GDM1 (cell line): ENCODE measurements around the gene HPS5.
"Not testable (repeated sequence)": the region's sequence is repeated elsewhere in the genome, so short reads cannot be mapped to it uniquely, and the experiment has no call there.

Source experiments
- DNase-seq: peaks from one replicate; lab custom pipeline; 2025; lab: John Stamatoyannopoulos, UW

Gene HPS5

DNA sequence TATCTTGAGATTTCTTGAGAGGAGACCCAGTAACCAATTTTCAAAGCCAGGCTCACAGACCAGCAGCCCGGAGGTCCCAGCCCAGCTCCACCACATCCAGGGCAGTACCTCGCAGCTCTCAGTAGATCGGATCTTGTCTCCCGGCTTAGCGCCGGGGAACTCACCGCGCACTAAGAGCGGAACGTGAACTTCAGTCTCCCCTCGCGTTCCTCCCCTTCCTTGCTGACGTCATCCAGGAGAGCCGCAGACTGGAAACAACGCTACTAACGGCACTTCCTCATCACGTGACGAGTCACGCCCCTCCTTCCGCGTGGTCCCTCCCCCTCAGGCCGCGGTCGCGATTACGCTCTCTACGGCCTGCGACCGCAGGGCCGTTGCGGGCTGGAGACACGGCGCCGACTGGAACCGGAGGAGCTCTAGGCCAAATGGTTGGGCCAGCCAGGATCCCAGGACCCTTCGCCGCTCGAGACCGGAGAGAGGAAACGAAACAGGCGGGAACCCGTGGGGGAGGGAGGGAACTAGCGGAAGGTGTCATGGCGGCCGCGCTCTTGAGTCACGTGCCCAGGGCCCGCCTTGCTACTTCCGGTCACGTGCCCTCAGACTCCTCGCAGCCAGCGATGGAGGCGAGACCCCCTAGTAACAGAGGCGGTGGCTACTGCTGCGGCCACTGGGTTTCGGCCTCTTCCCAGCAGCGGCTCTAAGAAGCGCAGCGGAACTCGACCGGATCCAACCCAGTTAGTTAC, at the start of gene HPS5, which contains the start of gene GTF2H1:
HPS5 (minus strand) TSS at position 172 of the 743 bp plus-strand sequence. CDS start 4,282 bp downstream, outside the sequence.
GTF2H1 (plus strand) TSS at position 599 of the 743 bp plus-strand sequence. CDS start 10,508 bp downstream, outside the sequence.
- DNase-seq: peak; percentile 96

- no peak for DNase-seq
Measured at GRCh38 chr11:18371279-18371678, 49.3 kb upstream of the HPS5 start.

- no peak for DNase-seq
Measured at GRCh38 chr11:18369398-18369797, 47.5 kb upstream of the HPS5 start.

DNA sequence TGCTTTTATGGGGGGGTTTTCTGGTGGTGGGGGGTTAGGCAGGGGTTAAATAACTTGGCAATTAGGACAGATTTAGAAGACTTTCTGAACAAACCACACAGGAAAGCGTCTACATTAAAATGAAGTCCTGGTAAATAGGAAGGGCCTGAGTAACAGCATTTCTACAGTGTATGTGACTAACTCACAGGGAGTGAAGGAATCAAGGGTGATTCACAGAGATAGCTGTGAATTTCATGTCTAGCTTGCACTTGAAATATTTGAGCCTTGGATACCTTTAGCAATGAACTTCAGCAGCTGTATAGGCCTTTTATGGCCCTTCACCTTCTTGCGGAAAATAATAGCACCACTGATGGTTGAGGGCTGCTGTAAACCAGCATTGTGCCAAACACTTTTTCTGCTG, 46.3 kb upstream of the HPS5 start:
- DNase-seq: no peak

GRCh38 chr11:18367431-18367830, 45.5 kb upstream of the HPS5 start:
- DNase-seq: no peak

- no peak for DNase-seq
Measured at GRCh38 chr11:18366286-18366685, 44.3 kb upstream of the HPS5 start.

DNA sequence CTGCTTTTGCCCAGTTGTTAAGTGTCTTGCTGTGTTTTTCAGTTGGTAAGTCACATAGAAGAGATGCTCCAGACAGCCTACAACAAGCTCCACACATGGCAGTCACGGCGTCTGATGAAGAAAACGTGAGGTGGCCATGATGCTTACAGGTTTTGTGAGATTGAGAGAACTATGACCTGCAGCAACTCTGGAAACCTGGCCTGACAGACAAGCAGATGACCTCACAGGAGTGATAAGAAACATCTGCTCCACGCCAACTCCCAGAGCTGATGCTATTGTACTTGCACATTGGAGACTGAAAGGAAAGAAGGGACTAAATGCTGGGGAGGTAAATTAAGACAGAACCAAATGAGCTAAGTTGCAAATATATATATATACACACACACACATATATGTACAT, 43.8 kb upstream of the HPS5 start:
- no peak for DNase-seq

- DNase-seq: no peak
Measured at GRCh38 chr11:18364495-18365073, 42.6 kb upstream of the HPS5 start.

GRCh38 chr11:18361154-18361553, 39.2 kb upstream of the HPS5 start:
- DNase-seq: no peak

DNA sequence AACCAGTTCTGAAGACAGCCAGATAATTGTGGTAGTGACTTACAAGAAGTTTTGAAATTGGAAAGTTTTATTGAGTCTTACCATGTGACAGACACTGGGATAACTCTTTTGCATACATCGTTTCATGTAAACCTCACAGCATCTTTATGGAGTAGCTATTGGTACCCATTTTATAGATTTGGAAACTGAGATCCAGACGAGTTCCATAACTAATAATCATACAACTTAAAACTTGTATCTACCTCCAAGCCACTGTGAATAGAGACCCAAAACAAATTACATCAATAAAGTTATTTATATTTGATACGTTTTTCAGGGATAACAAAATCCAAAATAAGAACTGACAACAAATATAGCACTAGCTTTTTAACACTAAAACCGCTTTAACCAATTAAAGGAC, 36.7 kb upstream of the HPS5 start:
- DNase-seq: no peak

GRCh38 chr11:18352581-18352980, 30.6 kb upstream of the HPS5 start:
- no peak for DNase-seq

DNA sequence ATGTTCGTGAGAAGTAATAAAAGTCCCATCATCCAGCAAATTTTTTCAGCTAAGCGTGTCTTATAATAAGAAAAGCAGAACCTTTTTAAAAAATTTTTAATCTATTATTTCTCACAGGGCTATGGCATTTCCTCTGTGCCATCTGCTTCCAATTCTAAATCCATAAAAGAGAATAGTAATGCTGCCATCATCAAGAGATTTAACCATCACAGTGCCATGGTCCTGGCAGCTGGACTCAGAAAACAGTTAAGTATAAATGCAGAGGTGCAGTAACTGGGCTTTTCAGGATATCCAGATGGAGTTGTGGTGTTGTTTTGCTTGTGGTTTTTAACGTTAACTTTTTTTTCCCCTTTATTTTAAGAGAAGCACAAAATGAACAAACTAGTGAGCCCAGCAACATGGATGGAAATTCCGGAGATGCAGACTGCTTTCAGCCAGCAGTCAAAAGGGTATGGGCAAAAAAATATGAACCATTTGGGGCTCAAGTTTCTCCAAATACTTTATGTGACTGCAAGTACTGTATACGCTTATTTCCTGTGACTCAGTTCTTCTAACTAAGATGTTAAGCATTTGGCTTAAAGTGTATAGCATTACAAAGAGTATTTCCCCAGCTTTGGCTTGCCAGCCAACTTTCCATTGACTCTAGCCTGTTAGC, 25.7 kb upstream of the HPS5 start:
- DNase-seq: no peak

GRCh38 chr11:18332891-18333290, 11.0 kb upstream of the HPS5 start:
- DNase-seq: no peak

DNA sequence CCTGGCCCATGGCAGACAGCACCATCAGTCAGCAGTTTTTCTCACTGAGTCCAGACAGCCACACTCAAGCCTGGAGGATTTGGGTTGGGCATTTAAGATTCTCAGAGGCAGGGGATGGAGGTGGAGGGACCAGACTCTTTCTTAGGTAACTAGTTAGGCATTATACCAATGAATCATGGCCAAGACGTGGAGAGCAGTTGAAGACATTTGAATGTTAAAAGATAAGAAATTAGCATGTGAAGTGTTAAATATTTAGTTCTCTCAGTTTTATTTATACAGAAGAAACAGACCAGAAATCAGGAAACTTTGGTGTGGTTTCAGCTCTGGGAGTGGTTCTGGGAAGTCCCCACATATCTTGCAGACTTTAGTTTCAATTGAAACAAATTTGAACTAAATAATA, 10.4 kb upstream of the HPS5 start:
- no peak for DNase-seq

- DNase-seq: no peak
Measured at GRCh38 chr11:18330921-18331320, 9.0 kb upstream of the HPS5 start.

DNA sequence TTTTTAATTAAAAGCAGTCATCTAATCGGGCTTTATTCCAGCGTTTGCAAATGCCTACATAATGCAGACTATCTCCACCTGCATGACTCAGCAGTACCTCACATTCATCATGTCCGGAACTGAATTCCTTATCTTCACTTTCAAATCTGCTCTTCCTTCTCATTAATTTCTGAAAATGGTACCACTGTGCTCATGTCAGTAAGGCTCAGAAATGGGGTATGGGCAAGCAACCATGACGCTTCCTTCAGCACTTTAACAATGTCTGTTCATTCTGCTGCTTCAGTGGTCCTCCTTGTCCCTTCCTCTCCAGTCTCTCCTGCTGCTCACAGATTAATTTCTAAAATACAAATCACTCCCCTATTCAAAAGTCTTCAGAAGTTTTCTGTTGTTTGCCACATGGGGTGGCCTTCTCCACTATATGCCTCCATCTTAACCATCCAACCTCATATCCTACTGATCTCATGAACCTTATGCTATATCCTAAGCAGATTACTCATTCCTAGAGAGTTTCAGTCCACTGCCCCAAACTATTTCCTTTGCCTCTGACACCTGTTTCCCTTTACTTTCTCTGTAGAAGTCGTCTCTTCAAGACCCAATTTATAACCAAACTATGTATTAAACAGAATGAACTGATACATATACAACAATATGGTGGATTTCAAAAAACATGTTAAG, 7.4 kb upstream of the HPS5 start:
- DNase-seq: no peak

- DNase-seq: no peak
Measured at GRCh38 chr11:18324381-18324780, 2.4 kb upstream of the HPS5 start.

GRCh38 chr11:18323881-18324280, 1.9 kb upstream of the HPS5 start:
- not testable (repeated sequence) for DNase-seq

- no peak for DNase-seq
Measured at GRCh38 chr11:18322818-18323570, 1.1 kb upstream of the HPS5 start.

GRCh38 chr11:18321578-18321968, 367 bp downstream of the HPS5 start:
- DNase-seq: no peak

GRCh38 chr11:18320617-18321016, 1.3 kb downstream of the HPS5 start:
- DNase-seq: no peak

- DNase-seq: no peak
Measured at GRCh38 chr11:18319914-18320313, 2.0 kb downstream of the HPS5 start.
